Hematopoietic multipotent progenitor cell treated with erythropoietin and hydrocortisone succinate and interleukin-3 and kit ligand, for 15 days (in vitro differentiated cells): Measurements from ENCODE around the gene LIMA1.

Experiments
- DNase-seq: peaks from one replicate; pipeline ENCODE4 v3.0.0-alpha.2; 2015; ENCODE audit warnings: low spot score

Gene LIMA1

DNA sequence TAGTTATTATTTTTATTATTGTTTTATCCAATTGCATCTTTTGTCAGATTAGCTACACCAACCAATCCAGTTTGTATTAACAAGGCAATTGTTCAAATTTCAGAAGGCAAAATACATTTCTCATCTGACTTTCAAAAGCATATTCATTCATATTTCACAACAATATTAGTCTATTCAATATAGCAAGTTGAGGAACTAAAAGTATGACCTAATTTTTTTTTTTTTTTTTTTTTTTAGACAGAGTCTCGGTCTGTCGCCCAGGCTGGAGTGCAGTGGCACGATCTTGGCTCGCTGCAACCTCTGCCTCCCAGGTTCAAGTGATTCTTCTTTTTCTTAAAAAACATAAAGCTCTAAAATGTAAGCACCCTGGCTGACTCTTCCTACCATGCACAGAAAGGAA lies 154.0 kb downstream of the LIMA1 start:
- no peak for DNase-seq

DNA sequence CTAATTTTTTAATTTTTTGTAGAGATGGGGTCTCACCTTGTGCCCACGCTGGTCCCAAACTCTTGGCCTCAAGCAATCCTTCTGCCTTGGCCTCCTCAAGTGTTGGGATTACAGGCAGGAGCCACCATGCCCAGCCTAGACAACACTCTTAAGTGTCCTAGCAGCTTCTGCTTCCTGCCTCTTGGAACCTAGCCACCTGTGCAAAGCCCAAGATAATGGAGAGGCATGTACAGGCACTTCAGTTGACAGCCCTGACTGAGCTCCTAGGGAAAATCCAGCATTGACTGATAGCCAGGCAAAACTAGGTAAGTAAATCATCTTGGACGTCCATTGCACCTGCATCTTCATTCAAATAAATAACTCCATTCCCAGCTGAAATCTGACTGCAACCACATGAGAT lies 155.8 kb downstream of the LIMA1 start:
- no peak for DNase-seq
